Cardiac muscle cell (in vitro differentiated cells and primary cell): ENCODE measurements around the gene PPARA. TPM values are rescaled to one million over a fixed set of nuclear protein-coding genes. Genes with fewer than 3 reads are reported as not detected.

Experiments
- DNase-seq, 2 donors: peaks; one replicate each; pipeline versions ENCODE4 v3.0.0 to v3.0.0-alpha.2; 2010 to 2017; ENCODE audit warnings: low read depth in 1 of 2, low spot score in 1 of 2
- H3K27ac ChIP-seq: fragments of 200-600 bp; sonication (generic); 2 replicates; pipeline ENCODE4 v1.5.1; 2016
- H3K27me3 ChIP-seq: fragments of 200-600 bp; sonication (generic); 2 replicates; pipeline ENCODE4 v1.6.0; 2016; ENCODE audit warnings: control low read depth
- H3K36me3 ChIP-seq: fragments of 200-600 bp; sonication (generic); 2 replicates; pipeline ENCODE4 v1.5.1; 2016; ENCODE audit warnings: control low read depth
- H3K4me1 ChIP-seq: fragments of 200-600 bp; sonication (generic); 2 replicates; pipeline ENCODE4 v1.8.1; 2017; ENCODE audit warnings: low read depth, mild to moderate bottlenecking, mixed run types
- H3K4me3 ChIP-seq: fragments of 200-600 bp; sonication (generic); 2 replicates; pipeline ENCODE4 v1.5.1; 2016; ENCODE audit warnings: mild to moderate bottlenecking
- H3K9me3 ChIP-seq: fragments of 200-600 bp; sonication (generic); 2 replicates; pipeline ENCODE4 v1.5.1; 2017; ENCODE audit warnings: low read depth, mild to moderate bottlenecking, control low read depth
- CTCF ChIP-seq: IDR thresholded peaks from 2 replicates; pipeline ENCODE4 v1.5.1; 2012; ENCODE audit warnings: low read depth, mild to moderate bottlenecking, low read length
- polyA plus RNA-seq: library from polyadenylated mRNA; unstranded; fragments of >200 nt; fragmentation: Nextera tagmentation; extraction: Ambion mirVana; gene quantifications from 2 replicates; pipeline ENCODE4 v1.2.1, GENCODE V29; 2016
- total RNA-seq: library from RNA; depleted of rRNA; stranded (reverse); fragments of >200 nt; gene quantifications from 2 replicates; pipeline ENCODE4 v1.2.3, GENCODE V29; 2016

Gene PPARA
- total and polyA plus RNA-seq, 2 experiments from 2014 or later, result 11.8 to 25.1 TPM

GRCh38 chr22:46241396-46242007 is 91.2 kb downstream of the PPARA start:
- Histone ChIP-seq H3K4me1 (peaks cover 5% of the 10 kb centered on the region), H3K9me3 (no peaks in the 10 kb centered on the region), H3K27me3 (no peaks in the 10 kb centered on the region), H3K27ac (no peak overlapping the region), H3K36me3 (peaks cover 4% of the 10 kb centered on the region), H3K4me3 (no peak overlapping the region)
- no peak for TF ChIP-seq CTCF
- no peak for DNase-seq

- peaks cover 5% of the 10 kb centered on the region for H3K4me1 ChIP-seq
- H3K9me3 ChIP-seq, result no peaks in the 10 kb centered on the region
- no peak overlapping the region for H3K27ac ChIP-seq
- no peak for DNase-seq
- no peak for TF ChIP-seq CTCF
- no peak overlapping the region for H3K4me3 ChIP-seq
- H3K27me3 ChIP-seq, result no peaks in the 10 kb centered on the region
- H3K36me3 ChIP-seq, result peaks cover 2% of the 10 kb centered on the region
These were observed 91.8 kb downstream of the PPARA start for GRCh38 chr22:46242076-46242475.

GRCh38 chr22:46244771-46245170 is 94.4 kb downstream of the PPARA start:
- Histone ChIP-seq H3K4me3 (no peak overlapping the region), H3K27ac (no peak overlapping the region), H3K4me1 (peaks cover 14% of the 10 kb centered on the region), H3K27me3 (no peaks in the 10 kb centered on the region), H3K9me3 (no peaks in the 10 kb centered on the region), H3K36me3 (no peaks in the 10 kb centered on the region)
- TF ChIP-seq CTCF, result no peak
- DNase-seq, result no peak

GRCh38 chr22:46245511-46245910 is 95.2 kb downstream of the PPARA start:
- no peaks in the 10 kb centered on the region for H3K36me3 ChIP-seq
- no peak overlapping the region for H3K27ac ChIP-seq
- H3K4me3 ChIP-seq, result no peak overlapping the region
- peak in 1 of 2 donors; percentile 42 for DNase-seq
- H3K4me1 ChIP-seq, result peaks cover 15% of the 10 kb centered on the region
- TF ChIP-seq CTCF, result no peak
- H3K27me3 ChIP-seq, result no peaks in the 10 kb centered on the region
- H3K9me3 ChIP-seq, result no peaks in the 10 kb centered on the region

GRCh38 chr22:46246178-46246577 is 95.9 kb downstream of the PPARA start:
- Histone ChIP-seq H3K9me3 (no peaks in the 10 kb centered on the region), H3K36me3 (no peaks in the 10 kb centered on the region), H3K27ac (no peak overlapping the region), H3K4me3 (no peak overlapping the region), H3K4me1 (peaks cover 19% of the 10 kb centered on the region), H3K27me3 (no peaks in the 10 kb centered on the region)
- no peak for TF ChIP-seq CTCF
- DNase-seq, result no peak
